ENCODE results near the gene TNNC2. TPM values are rescaled to one million over a fixed set of nuclear protein-coding genes. Genes with fewer than 3 reads are reported as not detected.
A peak's percentile ranks its signal among the peaks of the same experiment; 100 is the strongest.
"Not testable (repeated sequence)": the region's sequence is repeated elsewhere in the genome, so short reads cannot be mapped to it uniquely, and the experiment has no call there.

TNNC2 gene
- total RNA-seq, 1 experiment from 2014 or later: not detected

DNA sequence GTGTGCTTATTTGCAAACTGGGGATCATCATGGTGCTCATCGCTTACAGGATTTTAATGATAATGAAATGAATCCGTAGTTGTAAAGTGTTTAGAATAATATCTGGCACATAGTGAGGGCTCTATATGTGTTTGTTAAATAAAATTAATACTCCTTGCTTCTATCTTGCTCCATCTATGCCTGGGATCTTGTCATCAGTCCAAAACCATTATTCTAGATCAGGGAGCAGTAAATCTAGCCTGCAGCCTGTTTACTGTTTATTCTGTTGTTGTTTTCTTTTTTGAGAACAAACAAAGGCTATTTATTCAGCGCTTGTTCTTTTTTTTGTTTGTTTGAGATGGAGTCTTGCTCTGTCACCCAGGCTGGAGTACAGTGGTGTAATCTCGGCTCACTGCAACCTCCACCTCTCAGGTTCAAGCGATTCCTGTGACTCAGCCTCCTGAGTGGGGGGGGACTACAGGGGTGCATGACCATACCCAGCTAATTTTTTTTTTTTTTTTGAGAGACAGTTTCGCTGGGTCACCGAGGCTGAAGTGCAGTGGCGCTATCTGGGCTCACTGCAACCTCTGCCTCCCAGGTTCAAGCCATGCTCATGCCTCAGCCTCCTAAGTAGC lies 22.0 kb upstream of the TNNC2 start:
- DNase-seq (ENCODE audit: low read depth): no peak

DNA sequence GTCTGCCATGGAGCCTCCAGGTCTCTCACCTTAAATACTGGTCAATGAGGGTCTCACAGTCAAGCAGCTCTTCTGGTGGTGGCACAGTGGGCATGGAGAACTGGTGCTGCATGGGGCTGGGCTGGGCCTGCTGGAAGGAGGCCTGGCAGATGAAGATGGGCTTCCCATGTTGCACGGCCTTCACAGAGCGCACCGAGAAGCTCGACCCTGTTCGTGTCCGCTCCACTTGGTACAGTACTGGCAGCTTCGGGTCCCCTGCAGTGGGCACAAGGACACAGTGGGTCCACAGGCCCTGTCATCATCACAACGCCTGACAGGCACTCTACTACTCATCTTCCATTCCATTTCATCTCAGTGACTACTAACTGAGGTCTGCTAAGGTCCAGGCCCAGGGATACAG lies 21.3 kb upstream of the TNNC2 start:
- DNase-seq (ENCODE audit: low read depth): no peak

DNA sequence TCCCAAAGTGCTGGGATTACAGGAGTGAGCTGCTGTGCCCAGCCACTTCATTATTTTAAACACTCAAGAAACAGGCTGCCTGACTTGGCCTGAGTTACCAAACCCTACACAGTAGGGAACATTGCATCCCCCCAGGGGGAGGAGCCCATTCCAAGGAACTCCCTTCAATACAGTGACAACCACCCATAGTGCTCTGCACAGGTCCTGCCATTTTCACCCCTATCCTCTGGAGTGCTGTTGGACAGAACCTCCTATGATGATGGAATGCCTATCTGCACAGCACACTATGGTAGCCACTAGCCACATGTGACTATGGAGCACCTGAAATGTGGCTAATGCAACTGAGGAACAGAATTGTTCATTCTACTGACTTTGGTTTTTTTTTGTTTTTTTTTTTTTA lies 18.3 kb upstream of the TNNC2 start:
- no peak for DNase-seq (ENCODE audit: low read depth)

DNA sequence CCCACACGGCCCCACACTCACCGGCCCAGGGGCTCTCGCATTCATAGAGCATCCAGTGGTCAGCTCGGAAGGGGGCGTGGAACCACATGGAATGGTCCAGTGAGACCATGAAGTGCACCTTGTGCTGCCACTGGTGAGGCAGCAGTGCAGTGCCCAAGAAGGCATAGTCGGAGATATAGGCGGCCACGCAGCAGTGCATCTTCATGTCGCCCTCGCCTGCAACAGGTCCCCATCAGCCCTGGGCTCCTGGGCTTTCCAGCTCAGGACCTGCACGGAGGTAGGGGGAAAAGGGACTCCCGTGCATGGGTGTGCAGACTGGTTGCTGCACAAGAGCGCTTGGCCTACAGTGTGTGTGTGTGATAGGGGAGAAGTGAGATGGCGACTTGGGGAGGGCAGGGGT lies 16.4 kb upstream of the TNNC2 start:
- DNase-seq (ENCODE audit: low read depth): no peak

DNA sequence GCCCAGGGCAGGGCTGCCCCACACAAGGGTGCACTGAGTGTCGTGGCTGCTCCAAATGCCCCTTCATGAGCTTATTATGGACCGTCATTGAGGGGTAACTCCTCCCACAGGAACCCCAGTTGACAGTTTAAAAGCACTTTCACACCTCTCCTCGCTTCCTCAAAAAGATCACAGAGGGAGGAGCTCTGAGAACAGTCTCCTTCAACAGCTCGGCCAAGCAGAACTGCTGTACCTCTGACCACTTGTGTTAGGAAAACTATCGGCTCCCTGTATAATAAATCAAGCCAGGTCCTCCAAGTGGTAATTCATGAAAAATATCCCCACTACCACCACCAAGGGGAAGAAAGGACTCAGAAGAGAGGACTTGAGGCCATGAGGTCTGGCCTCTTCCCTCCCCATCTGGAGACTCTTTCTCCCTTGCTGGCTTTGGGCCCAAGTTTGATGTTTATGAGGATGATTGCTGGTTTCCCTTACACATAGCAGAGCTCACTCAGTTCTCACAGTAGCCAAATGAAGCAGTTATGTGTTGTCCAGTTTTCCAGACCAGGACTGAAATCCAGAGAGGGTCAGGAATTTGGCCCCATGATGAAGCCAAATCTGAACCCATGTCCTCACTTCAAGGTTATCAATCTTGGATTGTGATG lies 15.2 kb upstream of the TNNC2 start:
- DNase-seq (ENCODE audit: low read depth): no peak

DNA sequence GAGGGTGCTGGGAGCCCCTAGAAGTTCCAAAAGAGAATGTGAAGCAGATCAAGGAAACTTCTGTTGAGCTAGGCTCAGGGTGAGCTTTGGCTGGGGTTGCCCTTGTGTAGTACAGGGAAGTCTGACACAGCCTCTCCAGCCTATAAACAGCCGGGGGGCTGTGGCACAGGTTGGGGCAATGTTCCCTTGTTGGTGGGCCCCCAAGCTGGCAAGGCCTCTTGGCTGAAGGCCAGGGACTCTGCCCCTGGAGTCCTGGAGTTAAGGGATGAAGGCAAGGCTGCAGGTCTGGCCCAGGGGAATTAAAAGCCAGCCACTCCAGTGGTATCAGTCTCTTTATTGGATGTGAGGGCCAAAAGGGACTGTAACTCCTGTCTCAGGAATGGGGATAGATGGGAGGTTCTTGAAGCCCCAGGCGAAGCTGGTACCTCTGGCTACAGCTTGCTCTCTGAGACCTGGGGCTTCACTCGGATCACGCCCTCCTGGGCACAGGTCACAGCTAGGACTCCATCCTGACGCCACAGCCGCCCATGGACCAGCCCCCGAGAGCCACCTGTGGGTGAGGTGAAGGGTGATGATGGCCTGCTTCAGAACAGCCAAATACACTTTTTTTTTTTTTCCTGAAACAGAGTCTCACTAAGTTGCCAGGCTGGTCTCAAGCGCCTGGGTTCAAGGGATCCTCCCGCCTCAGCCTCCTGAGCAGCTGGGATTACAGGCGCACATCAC lies 14.5 kb upstream of the TNNC2 start:
- no peak for DNase-seq (ENCODE audit: low read depth)

DNA sequence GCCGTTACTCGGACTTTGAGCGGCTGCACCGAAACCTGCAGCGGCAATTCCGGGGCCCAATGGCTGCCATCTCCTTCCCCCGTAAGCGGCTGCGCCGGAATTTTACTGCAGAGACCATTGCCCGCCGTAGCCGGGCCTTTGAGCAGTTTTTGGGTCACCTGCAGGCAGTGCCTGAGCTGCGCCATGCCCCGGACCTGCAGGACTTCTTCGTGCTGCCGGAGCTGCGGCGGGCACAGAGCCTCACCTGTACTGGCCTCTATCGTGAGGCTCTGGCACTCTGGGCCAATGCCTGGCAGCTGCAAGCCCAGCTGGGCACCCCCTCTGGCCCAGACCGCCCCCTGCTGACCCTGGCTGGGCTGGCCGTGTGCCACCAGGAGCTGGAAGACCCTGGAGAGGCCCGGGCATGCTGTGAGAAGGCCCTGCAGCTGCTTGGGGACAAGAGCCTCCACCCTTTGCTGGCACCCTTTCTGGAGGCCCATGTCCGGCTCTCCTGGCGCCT lies 13.6 kb upstream of the TNNC2 start:
- no peak for DNase-seq (ENCODE audit: low read depth)

DNA sequence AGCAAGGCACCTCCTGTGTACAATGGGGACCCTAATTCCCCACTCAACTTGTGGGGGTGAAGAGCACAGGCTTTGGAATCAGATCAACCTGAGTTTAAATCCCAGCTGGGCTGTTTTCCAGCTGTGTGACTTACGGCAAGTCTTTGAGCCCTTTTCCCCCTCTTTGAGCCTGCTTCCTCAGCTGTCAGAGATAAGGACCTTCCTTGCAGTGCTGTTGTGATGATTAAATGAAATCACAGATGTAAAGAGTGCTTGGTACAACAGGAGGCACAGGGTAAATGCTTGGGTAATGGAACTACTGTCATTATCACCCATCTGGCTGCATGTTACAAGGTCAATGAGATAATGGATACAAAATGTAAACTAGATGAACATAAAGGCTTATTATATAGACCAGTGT lies 9.7 kb upstream of the TNNC2 start:
- DNase-seq (ENCODE audit: low read depth): no peak

DNA sequence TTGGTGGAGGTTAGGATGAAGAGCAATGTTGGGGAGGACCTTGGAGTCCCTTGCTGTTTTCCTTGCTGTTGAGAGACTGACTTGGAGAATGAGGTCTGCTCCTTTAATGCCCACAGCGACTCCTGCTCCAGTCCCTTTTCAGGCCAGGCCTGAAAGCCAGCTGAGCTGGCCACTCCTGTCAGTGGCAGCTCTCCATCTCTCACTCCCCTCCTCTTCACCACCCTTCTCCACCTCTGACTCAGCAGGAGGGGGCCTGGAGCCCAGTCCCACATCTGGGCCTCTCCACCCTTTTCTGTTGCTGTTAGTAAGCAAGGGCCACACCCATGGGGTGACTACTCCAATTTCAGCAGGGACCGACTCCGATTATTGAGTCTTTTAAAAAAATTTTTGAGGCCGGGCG lies 8.7 kb upstream of the TNNC2 start:
- peak; percentile 38 for DNase-seq (ENCODE audit: low read depth)

DNA sequence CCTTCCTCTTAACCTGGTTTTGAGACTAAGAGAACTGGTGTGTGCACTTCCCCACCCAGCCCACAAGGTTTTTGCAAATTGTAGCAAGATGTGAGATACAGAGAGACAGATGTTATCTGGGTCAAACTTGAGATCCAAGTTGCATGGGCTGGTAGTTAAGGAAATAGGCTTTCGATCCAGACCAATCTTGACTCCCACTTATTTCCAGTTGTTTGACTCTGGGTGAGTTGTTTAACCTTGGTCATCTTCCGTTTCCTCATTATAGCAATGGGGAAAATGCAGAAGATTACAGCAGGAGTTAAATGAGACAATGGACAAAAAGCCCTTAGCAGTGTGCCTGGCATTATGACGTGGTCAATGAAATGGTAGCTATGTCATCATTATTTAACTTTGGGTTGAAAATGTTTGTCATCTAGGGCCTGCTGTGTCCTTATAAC lies 8.2 kb upstream of the TNNC2 start:
- no peak for DNase-seq (ENCODE audit: low read depth)

DNA sequence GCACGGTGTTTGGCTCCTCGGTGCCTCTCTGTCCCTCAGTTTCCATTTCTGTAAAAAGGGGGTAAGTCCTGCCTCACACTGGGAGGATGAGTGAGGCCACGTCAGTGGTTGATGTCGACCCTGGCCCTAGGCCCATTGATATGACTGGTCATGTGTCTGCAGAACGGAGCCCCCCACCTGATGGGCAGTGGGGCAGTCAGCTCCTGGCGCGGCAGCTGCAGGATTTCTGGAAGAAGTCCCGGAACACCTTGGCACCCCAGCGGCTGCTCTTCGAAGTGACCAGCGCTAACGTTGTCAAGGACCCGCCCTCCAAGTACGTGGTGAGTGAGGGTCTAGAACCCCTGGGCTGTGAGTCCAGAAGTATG lies 7.7 kb upstream of the TNNC2 start:
- no peak for DNase-seq (ENCODE audit: low read depth)

DNA sequence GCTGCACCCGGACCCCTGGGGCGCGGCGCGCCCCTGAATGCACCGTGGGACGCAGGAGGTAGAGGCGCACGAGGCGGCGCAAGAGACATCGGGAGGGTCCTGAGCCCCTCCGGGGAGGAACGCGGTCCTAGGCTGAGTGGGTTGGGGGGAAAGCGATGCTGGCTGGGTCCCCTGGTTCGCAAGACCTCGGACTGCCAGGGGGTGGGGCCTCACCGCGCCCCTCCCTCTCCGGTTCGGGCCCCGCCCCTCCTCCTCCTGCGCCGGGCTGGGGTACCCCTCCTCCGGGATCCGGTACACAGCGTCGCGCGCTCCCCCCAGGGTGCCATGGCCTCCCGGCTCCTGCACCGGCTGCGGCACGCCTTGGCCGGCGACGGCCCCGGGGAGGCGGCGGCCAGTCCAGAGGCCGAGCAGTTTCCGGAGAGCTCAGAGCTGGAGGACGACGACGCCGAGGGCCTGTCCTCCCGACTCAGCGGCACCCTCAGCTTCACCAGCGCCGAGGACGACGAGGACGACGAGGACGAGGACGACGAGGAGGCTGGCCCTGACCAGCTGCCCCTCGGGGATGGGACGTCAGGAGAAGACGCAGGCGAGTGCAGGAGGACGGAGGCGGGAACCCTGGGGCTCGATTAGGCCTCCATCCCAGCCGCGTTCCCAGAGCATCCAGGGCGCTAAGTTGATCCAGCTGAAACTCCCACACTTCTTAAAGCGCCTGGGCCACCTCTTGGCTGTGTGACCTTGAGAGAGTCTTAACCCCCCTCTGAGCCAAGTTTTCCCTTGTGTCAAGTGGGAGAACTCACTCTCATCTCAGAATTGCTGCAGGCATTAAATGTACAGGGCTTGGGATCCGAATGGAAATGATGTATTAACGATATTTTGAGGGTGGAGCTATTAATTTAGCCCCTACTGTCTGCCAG lies 7.0 kb upstream of the TNNC2 start:
- peak; percentile 65 for DNase-seq (ENCODE audit: low read depth)

DNA sequence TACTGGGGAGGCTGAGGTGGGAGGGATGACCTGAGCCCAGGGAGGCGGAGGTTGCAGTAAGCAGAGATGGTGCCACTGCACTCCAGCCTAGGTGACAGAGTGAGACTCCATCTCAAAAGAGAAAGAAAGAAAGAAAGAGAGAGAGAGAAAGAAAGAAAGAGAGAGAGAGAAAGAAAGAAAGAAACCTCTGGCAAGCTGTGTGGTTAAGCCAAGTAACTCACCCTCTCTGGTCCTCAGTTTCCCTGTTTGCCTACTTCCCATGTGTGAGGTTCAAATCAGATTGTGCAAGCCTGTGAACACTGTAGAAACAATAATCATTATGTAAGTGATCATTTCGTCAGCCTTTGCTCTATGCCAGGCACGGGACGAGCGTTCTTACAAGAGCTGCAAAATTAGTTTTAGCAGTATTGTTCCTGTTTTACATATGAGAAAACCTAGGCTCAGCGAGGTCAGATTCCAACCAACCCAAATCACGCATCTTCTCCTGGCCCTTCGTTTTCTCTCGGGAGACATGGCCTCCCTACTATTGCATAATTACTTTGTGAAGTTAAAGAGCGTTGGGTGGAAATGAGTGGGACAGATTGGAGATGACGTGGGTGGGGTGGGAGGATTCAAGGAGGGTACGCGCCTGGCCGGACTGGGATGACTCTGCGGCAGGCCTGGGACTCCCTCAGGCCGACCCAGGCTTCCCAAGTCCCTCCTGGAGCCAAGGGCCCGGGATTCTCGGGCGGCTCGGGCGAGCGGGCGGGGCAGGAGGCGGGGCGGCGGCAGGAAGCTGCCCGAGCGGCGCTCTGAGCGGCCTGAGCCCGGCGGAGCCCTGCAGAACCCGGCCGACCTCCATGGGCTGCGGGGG lies 6.1 kb upstream of the TNNC2 start, which contains the start of gene SNX21:
TSS of gene SNX21 (plus strand) at position 770 of the 853 bp plus-strand sequence. CDS start 121 bp downstream, outside the sequence.
- DNase-seq (ENCODE audit: low read depth): peak; percentile 88

DNA sequence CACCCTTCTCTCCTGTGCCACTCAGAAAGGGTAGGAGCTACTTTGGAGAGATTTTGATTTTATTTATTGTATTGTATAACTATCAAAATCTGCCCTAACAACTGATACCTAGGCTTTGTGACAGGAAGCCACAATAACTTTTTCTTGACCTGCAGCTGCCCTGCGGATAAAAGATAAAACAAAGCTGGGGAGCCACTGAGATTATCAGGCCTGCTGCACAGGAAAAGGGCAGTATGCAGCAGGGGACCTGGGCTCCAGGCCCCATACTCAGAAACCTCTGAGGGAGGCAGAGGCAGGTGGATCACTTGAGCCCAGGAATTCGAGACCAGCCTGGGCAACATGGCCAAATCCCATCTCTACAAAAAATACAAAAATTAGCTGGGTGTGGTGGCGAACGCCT lies 5.5 kb upstream of the TNNC2 start:
- no peak for DNase-seq (ENCODE audit: low read depth)

DNA sequence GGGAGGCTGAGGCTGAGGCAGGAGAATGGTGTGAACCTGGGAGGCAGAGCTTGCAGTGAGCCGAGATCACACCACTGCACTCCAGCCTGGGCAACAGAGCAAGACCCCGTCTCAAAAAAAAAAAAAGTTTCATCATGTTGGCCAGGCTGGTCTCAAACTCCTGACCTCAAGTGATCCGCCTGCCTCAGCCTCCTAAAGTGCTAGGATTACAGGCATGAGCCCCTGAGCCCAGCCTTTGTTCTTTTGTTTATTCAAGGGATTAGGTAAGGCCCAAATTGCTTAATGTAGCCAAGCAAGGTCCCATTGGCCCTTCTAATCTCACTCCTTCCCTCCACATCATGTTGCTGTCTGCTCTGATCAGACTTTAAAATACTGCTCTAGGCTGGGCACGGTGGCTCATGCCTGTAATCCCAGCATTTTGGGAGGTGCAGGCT lies 2.6 kb upstream of the TNNC2 start:
- not testable (repeated sequence) for DNase-seq (ENCODE audit: low read depth)

DNA sequence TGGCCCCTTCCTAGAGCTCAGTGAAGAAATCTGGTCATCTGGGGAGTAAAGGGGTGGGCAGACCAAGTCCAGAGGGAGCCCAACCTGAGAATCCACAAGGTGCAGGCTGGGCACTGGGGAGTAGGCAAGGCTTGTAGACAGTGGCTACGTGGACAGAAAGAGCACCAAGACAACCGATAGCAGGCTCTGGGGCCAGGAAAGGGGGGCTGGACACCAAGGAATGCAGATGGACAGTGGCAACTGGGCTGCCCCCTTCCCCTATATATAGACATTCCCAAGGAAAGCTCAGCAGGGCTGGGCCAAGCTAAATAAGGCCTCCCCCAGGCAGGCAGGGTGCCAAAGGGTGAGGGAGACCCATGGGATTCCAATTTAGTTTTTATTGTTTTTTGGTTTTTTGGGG lies 1.5 kb upstream of the TNNC2 start:
- no peak for DNase-seq (ENCODE audit: low read depth)

DNA sequence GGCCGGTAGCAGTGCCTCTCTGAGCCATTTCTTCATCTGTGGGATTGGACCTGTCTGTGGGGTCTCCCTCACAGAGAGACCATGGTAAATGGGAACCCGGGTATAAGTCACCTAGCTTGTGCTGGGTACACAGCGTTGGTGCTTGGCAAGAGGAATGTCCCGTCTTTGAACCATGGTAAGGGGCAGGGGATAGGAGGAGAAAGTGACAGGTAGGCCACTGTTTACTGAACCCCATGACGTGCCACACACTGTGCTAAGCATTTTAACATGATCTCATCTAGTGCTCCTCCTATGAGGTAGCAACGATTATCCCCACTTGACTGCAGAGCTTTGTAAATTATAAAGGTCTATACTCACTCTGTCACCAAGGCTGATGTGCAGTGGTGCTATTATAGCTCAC lies 600 bp upstream of the TNNC2 start:
- DNase-seq (ENCODE audit: low read depth): no peak

DNA sequence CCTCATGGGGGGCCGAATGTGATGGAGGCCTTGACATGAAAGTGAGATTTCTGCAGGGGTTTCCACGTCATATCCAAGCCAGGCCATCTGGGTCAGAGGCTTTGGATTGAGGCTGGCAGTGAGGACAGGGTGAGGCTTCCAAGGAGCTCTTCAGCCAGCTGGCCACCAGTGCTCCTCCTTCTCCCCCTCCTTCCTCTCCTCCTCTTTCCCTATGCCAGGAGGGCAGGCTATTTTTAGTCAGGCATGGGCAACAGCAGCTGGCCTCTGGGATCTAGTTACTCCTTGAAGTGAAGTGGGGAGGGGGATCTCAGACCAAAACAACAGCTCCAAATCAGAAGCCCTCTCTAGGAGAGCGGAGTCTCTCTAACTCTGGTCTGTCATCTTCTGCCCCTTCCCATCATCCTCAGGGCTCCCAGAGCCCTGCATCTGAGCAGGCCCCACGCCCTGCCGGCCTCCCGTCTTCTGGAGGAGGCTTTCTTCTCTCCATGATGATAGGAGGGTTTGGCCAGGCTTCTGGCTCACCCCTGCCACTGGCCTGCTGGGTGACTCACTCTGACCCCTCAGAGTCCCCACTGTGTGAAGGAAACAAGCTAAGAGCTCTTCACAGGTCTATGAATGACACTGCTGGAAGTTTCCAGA lies 612 bp downstream of the TNNC2 start:
- DNase-seq (ENCODE audit: low read depth): peak; percentile 55

DNA sequence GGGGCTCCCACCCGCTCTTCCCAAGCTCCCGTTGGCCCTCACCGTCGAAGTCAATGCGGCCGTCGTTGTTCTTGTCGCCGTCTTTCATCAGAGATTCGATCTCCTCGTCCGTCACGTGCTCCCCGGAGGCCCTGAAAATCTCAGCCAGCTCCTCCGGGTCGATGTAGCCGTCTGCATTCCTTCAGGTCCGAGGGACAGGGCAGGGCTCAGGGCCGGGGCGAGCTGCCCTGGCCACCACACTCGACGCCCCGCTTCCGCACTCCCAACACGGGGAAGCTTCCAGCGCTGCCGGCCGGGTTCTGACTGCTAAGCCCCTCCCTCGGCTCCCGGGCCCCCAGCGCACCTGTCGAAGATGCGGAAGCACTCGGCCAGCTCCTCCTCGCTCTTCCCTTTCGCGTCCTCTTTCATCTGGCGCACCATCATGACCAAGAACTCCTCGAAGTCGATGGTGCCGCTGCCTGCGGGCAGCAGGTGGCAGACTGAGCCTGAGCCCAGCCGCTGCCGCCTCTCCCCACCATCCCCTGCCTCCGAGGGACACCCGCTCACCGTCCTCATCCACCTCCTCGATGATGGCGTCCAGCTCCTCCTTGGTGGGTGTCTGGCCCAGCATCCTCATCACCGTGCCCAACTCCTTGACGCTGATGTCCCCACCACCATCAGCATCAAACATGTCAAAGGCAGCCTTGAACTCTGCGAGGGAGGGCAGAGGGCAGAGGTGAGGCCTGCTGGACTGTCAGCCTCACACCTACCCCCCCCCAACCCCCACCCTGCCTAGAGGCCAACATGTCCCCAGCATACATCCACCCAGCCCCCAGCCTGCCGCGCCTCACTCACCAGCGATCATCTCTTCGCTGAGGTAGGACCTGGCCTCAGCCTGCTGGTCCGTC lies 2.9 kb downstream of the TNNC2 start:
- DNase-seq (ENCODE audit: low read depth): no peak
